Activated CD4-positive, alpha-beta T cell treated with anti-CD3 and anti-CD28 coated beads, Interleukin-2, amount 50 U/mL, for 4 hours (primary cell): ENCODE data around the gene MBOAT1.

Source experiments
- DNase-seq, 2 experiments: peaks; one replicate each; pipeline ENCODE4 v3.0.0-alpha.2; 2020

MBOAT1 gene

DNA sequence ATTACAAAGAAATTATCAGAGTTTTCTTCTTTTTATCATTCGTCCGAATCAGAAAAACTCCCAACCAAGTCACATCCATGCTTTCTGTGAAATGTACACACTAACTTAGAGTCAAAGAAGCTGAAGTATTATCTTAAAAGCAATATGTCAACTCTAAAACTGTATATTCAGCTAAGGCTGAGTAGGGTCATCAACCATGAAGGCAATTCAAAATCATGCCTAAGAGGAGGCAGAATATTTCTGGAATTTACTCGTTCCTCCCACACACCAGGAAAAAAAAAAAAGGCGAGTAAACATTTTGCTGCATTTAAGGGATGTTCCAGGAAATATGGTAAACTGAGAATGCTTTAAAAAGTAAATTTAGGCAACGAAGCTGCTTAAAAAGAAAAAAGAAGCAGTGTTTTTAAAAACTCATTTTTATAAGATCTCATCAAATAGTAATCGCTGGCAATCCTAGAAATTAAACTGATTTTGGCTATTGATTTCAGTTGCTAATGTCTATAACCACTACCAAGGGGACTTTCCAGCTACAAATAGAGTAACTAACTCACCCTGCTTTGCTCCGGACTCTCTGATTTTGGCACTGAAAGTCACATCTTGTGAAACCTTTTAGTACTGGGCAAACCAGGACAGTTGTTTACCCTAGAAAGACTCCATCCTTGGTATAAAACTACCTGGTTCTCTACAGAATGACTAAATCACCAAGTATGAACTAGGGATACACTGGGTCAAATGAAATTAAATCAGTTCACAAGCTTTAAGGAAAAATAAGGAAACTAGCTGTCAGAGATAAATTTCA is 82.8 kb downstream of the MBOAT1 start:
- no peak for DNase-seq

DNA sequence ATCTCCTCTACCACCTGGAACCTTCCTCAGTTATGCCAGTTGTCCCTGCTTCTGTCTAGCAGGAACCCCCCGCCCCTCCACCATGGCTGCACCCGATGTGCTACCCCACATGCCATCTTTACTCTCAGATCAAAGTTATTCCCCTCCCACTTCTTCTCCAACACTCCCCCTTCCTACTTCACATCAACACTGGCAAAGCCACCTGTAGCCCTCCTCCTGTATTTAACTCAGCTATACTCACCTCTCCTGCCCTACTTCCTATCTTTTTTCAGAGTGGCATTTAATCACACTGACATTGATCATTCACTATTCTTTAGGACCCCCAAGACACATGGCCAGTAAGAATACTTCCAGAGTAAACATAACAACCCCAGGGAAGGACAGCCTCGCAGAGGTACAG is 84.3 kb downstream of the MBOAT1 start:
- DNase-seq, result no peak

DNA sequence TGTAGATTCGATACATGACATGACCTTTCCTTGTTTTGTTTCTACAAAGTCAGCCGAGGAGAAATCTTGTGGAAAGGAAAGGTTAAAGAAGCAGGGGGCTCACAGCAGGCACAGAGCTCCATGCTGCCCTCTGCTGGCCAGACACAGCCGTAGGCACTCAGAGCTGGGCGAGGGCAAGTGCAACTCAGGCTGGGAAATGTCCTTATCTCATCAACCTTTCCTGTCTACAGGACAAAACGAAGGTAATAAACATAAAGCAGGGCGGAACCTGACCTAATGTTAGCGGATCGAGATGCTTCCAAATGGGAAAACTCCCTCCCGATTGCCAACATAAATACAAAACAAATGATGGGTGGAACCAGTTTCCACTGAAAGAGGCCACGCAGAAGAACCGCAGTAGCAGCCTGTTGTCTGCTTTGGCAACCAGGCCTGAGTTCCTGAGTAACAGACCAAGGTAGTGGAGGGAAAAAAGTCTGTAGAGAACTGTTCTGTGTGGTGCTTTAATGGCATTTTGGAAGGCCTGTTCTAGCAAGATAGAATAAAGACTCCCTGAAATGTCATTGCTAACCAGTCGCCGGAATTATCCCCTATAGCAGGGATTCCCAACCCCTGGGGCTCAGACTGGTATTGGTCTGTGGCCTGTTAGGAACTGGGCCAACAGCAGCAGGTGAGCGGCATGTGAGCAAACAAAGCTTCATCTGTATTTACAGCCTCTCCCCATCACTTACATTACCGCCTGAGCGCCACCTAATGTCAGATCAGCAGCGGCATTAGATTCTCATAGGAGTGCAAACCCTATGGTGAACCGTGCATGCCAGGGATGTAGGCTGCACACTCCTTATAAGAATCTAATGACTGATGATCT is 85.2 kb downstream of the MBOAT1 start:
- peak; percentile 52 to 53 for DNase-seq

DNA sequence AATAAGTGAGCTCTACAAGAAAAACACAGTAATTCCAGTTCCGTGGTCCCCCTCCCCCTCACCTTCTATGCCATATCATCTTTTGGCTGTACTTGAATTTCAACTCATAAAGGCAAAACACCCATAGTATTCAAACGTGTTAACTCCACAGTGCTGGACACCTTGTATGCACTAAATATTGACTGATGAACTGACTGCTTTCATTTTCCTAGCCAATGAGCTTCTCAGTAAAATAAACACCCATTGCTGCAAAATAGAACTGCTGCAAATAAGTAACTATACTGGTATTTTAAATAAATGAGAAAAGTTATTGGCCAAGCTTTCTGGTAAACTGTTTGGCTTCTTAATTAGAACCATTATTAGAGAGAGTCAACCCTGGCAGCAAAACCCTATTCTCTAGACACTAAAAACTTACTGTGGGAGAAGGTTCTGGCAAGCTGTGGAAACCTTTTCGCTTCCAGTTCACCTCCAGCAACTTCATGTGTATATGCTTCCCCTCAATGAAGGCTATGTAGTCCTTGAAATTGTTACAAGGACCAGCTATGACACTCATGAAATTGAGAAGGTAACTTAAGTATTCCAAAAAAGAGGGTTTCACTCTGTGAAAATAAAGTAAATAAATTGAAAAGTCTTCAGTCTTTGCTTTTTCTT is 86.0 kb downstream of the MBOAT1 start:
- no peak for DNase-seq

DNA sequence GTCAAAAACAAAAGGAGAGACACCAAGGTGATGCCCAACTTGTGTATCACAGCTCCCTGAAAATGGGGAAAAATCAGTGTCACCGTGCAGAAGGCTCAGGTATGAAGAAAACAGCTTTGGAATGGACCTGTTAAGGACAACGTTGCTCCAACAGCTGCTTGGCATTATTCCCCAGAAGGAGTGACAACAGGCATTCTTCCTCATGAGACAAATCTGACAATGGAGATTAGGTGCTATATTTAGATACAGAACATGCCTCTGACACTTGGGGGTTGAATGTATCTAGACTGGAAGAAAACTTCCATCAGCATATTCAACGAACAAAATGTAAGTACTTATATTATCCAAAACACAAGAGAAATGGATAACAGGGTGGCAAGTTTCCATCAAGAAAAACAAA is 87.7 kb downstream of the MBOAT1 start:
- no peak for DNase-seq

DNA sequence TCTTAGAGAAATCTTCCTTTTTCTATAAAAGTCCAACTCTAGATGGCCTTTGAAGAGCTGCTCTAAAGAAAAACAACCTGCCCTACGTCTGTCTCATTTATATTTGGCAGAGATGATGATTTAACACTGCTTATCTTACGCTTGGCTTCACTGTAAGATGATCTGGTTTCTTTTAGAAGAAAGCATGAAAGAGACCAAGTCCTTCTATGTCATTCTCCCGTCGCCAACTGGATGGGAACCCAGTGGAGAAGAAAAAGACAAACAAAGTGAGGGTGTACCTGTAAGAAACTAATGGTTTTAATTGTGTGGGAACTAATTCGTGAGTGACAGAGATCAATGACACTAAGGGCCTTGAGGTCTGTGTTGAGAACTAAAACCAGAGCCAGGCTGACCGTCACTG is 92.8 kb downstream of the MBOAT1 start:
- DNase-seq, result no peak

DNA sequence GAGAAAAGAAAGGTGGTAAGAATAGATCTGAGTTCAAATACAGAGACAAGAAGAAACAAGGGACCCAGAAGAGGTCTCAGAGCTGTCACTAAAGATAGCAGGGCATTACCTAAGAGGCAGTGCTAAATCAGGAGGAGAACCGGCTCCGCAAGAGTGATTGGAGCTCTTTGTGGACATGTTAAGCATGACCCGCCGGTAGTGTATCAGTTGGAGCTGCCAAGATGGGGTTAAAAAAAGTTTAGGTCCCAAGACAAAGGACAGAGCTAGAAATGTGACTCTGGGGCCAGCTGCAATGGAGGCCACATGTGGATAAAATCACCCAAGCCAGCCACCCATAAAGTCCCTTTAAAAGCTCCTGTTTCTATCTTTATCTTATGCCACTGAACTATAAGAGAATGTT is 93.4 kb downstream of the MBOAT1 start:
- DNase-seq, result no peak

DNA sequence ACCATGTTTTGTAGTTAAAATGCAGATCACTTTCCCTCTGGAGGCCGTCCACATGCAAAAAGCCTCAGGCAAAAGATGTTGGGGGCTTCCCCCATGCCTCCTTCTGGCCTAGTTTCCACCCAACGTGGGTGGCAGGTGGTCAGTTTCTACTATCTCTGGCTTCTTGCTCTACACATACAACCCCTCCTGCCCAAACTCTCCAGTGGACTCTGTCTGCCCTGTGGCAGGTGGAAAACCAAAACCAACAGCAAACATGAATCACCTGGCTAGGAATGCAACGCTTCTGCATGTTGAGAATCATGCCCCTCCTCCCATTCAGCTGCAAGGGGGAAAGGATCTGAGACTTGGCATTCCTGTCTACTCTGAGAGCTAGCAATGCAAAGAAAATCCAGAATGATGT is 94.8 kb downstream of the MBOAT1 start:
- DNase-seq, result no peak

DNA sequence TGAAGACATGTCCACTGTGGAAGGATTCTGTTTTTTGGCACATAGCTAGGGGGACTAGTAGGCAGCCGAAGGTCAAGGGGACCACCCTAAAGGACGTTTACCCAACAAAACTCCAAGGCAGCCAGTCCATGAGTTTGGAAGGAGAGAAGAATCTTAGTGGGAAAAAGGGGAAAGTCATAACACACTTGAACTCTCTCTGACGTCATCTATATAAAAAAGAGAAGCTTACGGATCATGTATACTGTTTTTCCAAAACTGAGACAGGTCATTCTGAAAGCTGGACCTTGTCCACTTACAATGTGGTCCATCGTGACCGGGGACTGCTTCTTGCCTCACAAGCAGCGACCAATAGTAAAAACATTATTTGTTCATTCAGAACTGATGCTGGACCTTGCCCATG is 95.5 kb downstream of the MBOAT1 start:
- DNase-seq, result no peak

DNA sequence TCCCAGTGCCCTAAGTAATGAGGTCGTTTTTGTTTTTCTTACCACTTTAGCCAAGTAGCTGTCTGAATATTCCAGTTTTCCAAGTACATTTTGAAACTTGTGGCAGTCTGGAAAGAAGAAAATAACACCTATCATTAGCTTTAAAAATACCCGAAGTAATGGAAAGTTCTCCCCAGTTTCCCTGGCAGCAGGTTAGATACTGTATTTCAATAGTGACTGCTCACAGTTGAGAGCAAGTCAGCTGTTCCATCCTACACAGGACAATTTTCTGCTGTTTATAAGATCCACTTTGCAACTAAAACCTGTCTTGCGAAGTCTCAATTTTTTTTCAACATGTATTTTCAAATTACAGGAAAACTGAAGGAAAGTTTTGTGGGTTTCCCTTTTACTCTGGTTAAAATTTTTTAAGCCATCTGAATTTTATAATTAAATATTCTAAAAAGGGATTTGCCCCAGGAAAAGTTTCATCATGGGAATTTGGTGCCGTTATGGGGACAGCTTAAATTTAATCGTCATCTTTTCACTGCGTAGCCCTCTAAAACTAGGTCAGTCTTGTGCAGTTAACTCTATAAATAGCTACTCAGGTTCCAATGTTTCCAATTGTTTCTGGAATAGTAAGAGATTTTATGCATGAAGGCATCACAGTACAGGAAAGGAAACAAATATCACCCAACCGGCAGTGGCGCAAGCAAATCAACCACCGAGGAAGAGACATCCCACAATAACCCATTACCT is 96.9 kb downstream of the MBOAT1 start:
- DNase-seq, result no peak

DNA sequence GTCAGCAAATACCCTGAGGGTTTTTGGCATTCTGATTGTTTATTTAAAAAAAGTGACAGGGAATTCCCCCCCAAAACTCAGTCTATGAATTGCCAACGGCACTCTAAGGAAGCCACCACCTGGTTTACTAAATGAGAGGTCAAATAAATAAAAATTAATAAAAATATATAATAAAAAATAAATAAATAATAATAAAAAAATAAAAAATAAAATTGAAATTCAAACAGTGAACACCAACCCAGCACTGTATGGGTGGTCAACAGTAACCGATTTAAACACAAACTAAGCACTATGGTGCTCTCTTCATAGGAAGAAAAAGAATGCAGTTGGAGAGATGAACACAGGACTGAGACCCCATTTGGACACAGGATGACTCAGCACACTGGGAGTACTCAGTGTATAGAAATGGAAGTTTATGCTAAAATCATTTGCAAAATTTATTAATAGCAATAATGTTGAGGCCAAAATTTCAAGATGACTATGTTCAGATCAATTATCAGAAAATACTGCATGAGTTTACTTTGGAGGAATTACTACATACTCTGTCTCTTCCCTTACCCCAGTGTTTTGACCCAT is 98.5 kb downstream of the MBOAT1 start:
- DNase-seq, result no peak

DNA sequence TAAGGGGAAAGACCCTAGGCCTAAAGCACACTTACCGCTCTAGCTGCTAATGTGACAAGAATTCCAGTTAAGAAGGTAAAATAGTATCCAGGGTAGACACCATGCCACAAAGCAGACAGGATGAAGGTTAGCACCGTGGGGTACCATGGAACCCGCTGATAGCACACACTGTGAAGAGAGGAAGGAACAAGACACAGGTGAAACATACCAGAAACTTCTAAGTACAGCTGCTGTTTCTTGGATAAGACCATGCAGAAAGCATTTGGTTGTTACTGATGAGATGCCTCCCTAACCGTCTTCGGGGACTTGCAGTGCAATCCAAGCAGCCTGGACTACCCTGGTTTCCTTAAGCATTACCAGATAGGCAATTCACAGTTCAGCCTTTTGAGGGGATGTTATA is 99.4 kb downstream of the MBOAT1 start:
- no peak for DNase-seq

DNA sequence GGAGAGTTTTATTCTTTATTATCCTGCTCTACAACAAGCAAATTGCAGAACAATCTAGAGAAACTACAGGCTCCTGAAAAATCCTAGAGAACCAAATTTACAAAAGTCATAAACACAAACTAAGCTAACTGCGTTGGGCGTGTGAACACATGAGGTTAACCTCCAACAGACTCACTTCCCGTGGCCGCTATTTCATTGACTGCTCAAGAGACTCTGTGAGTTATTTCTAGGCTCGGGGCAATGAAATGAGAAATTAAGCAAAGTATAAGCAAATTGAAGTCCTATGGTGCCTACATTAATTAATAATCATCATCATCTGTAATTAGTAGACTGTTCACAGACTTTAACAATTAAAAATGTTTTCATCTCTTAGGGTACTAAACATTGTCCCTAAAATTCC is 100.0 kb downstream of the MBOAT1 start:
- DNase-seq, result no peak

DNA sequence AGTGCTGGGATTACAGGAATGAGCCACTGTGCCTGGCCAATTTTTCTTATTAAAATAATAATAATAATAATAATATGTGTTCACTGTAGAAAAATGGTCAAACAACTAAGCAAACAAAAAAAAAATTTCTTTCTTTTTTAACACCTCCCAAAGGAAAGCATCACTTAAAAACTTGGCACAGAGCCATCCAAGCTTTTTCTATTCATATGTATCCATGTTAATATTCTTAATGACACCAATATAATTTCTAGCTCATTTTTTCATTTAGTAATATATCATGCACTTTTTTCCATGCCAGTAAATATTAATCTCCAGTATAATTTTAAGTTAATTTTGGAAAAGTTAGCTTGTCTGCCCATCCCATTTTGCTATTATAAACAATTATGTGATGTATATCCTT is 101.8 kb downstream of the MBOAT1 start:
- DNase-seq, result no peak

DNA sequence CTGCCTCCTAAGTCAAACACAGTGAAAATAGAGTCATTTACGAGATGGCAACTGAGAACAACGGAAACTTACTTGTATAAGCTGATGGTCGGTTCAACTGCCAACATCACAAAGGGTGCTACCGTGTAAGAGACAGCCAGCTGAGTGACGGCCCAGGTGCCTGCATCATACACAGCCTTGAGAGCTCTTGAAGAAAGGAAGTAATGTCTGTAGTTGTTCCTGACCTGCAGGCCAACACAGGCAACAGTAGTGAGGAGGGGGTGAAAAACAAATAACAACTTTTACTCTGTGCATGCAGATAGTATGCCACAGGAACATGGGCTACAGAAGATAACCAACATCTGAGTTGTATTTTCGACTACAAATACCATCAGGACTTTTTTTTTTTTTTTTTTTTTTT is 102.7 kb downstream of the MBOAT1 start:
- DNase-seq, result no peak

DNA sequence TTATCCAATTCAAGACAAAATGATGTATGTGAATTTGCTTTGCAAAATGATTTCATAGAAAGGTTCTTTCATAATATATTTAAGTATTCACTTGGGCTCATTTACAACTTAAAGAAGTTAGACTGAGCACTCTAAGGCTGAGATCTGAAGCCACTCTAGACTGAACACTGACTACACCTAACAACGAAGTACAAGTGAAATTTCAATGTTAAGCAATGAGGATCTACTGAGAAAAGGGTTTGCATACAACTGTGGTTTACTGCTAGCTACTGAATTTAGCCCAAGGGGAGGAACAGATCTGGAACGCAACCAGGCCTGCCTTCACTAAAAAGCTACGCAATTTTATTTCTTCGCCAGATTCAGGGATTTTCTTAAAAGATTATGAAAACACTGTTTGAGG is 106.4 kb downstream of the MBOAT1 start:
- no peak for DNase-seq

DNA sequence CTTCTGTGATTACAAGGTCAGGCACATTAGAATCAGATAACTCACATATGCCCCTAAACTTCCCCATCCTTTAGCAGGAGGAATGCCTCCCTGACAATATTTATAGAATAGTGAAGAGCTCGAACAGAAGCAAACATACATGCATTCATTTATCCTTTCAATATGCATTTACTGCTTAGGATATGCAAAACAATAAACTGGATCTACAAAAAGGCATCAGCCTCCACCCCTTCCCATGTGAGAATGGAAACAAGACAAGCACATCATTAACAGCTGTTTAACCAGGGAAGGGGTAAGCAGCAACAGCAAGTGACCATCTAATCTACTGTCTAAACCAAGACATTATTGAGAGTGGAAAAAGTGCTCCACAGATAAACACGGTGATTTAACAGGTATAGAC is 107.6 kb downstream of the MBOAT1 start:
- no peak for DNase-seq

DNA sequence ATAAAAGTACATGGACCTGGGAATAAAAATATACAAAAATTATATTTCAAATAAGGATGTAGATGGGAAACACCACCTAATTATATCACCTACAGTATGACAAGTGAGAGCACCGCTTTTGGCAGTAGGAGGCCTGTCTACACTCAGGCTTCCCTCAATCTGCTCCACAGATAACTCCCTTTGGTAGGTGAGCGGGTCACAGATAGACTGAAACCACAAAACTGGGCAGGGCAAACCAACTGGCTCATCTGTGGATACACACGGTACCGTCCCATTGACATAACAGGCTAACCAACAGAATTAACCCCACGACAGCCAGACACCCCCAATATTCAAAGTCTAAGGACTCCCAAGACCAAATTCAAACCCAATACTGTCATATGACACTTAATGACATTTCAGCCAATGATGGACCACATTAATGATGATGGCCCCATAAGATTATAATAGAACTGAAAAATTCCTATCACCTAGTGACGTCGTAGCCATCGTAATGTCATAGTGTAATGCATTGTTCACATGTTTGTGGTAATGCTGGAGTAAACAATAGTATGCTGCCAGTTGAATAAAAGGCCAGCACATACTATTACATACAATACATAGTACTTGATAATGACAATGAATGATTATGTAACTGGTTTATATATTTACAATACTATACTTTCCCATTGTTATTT is 109.7 kb downstream of the MBOAT1 start:
- DNase-seq, result no peak

DNA sequence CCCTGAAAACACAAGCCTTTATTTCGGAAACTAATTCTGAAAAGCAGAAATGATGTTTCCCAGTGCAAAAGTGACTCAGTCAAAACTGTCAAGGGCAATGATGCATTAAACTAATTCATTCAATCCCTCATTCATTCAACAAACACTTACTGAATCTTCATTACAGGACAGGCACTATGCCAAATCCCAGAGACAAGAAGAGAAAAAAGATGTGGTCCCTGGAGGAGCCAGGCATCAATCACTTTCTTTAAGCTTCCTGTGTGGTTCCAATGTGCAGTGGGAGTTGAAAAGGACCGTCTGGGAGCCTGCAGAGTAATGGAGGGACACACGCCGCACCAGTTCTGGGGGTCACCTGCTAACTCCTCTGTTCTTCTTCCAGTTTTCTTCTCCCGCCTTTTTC is 113.1 kb downstream of the MBOAT1 start:
- DNase-seq, result no peak

DNA sequence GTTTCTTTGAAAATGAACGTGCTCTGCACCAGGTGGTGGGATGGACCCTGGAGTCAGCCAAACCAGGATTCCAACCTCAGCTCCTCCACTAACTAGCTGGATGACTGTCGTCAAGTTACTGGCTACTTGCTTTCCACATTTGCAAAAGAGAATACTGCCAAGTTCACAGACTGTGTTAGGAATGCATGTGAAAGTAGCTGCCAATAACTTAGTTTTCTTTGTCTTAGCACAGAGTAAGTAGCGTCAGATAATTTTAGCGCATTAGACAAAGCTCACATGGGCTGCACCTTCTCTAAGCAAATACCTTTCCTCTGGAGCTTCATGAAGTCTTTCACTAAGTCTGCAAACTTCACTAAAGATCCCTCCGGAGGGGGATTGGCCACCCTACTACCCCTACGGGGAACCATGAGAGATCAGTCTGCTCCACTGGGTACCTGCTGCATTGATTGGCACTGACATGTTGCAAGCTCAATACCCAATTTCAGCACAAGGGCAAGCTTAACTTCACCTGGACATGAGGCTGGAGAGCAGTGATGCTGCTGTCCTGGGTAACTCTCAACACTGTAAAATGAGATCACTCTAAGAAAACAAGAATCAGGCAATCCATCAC is 113.9 kb downstream of the MBOAT1 start:
- no peak for DNase-seq

DNA sequence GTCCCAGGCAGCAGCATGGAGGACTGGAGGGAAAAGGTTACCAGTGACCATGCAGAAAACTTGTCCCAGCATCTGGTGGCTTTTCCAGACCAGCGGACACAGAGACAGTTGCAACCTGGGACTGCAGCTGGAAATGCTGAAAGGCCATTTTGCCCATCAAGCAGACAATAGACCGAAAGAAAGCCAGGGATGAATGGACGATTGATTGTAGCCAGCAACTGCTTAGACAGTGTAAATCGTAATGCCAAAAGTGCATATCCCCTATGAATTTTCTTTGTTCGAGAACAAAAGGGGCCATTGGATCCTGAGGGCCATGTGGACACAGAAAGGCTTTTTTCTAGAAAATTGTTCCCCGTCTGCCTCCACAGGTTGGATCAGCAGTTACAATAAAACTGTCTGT is 115.7 kb downstream of the MBOAT1 start:
- no peak for DNase-seq

DNA sequence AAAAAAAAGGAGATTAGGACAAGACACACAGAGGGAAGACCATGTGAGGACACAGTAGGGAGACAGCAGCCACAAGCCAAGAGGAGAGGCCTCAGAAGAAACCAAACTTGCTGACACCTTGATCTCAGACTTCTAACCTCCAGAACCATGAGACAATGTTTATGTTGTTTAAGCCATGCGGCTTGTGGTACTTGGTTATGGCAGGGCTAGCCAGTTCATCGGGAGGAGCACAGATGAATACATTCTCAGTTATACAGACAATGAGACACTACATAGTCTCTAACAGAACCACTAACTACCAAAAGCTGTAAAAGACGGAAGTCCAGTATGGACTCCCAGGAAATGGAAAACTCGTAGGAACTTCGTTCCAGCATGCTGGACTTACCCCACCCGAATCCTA is 116.8 kb downstream of the MBOAT1 start:
- no peak for DNase-seq
